OCI-LY7 (cell line): ENCODE data around the gene PTPRE. TPM values are rescaled to one million over a fixed set of nuclear protein-coding genes. Genes with fewer than 3 reads are reported as not detected.

Experiments used
- BruUV-seq: library from RNA; stranded (reverse); fragments of 400-500 nt; replicated peaks from 2 replicates; lab custom pipeline; 2021; lab: Mats Ljungman, UMichigan
- CTCF ChIA-PET: fragments of 300-600 bp; sonication (Branson Sonifier 250); formaldehyde crosslinking; loops from one replicate; lab custom pipeline; 2022; ENCODE audit warnings: antibody characterized with exemption; ENCODE audit not compliant: unreplicated experiment; lab: Charles Lee
- POLR2A ChIA-PET: fragments of 300-600 bp; sonication (Branson Sonifier 250); formaldehyde crosslinking; loops from one replicate; lab custom pipeline; 2022; ENCODE audit warnings: antibody characterized with exemption; lab: Charles Lee
- DNase-seq: peaks from one replicate; pipeline ENCODE4 v3.0.0-alpha.2; 2015; ENCODE audit warnings: low spot score
- H2AFZ ChIP-seq: fragments of 200-600 bp; sonication (generic), shearing (Covaris generic); 2 replicates; pipeline ENCODE4 v1.6.1; 2014; ENCODE audit warnings: mild to moderate bottlenecking, antibody characterized with exemption, low read length, moderate library complexity
- H3K27ac ChIP-seq: fragments of 200-600 bp; sonication (generic); 2 replicates; pipeline ENCODE4 v1.5.1; 2014; ENCODE audit warnings: mixed run types, low read depth, mild to moderate bottlenecking, moderate library complexity, low read length, inconsistent platforms; ENCODE audit not compliant: poor library complexity, severe bottlenecking
- H3K36me3 ChIP-seq: fragments of 200-600 bp; sonication (generic); 2 replicates; pipeline ENCODE4 v1.6.1; 2014; ENCODE audit warnings: mild to moderate bottlenecking, antibody characterized with exemption, low read length, moderate library complexity, mixed read lengths; ENCODE audit not compliant: insufficient read depth
- H3K4me1 ChIP-seq: fragments of 200-600 bp; sonication (generic); 2 replicates; pipeline ENCODE4 v1.5.1; 2014; ENCODE audit warnings: mild to moderate bottlenecking, low read length; ENCODE audit not compliant: insufficient read depth, poor library complexity, severe bottlenecking
- H3K4me2 ChIP-seq: fragments of 200-600 bp; sonication (generic); 2 replicates; pipeline ENCODE4 v1.6.1; 2014; ENCODE audit warnings: mild to moderate bottlenecking, low read length
- H3K4me3 ChIP-seq: fragments of 200-600 bp; sonication (generic); 2 replicates; pipeline ENCODE4 v1.5.1; 2014; ENCODE audit warnings: mild to moderate bottlenecking, low read depth, low read length; ENCODE audit not compliant: poor library complexity, severe bottlenecking
- H3K79me2 ChIP-seq: fragments of 200-600 bp; sonication (generic); 2 replicates; pipeline ENCODE4 v1.6.1; 2016; ENCODE audit warnings: low read depth, mild to moderate bottlenecking, low read length, moderate library complexity, mixed read lengths; ENCODE audit not compliant: insufficient read depth
- H3K9me2 ChIP-seq: fragments of 200-600 bp; sonication (generic); 2 replicates; pipeline ENCODE4 v1.6.1; 2016; ENCODE audit warnings: mild to moderate bottlenecking, low read length, mixed read lengths; ENCODE audit not compliant: insufficient read depth
- H3K9me3 ChIP-seq: fragments of 200-600 bp; sonication (generic); 2 replicates; pipeline ENCODE4 v1.6.1; 2014; ENCODE audit warnings: mild to moderate bottlenecking, mixed run types, low read length, mixed read lengths
- H4K20me1 ChIP-seq: fragments of 200-600 bp; sonication (generic); 2 replicates; pipeline ENCODE4 v1.6.1; 2014; ENCODE audit warnings: mild to moderate bottlenecking, antibody characterized with exemption, low read length, moderate library complexity, mixed read lengths; ENCODE audit not compliant: insufficient read depth
- CTCF ChIP-seq: fragments of 200-600 bp; sonication (generic); conservative IDR thresholded peaks from 2 replicates; pipeline ENCODE4 v1.5.1; 2014; ENCODE audit warnings: mild to moderate bottlenecking, antibody characterized with exemption, low read length, moderate library complexity, mixed read lengths
- EZH2phosphoT487 ChIP-seq: fragments of 200-600 bp; sonication (generic); IDR thresholded peaks from 2 replicates; pipeline ENCODE4 v1.6.1; 2018; ENCODE audit warnings: low read depth, borderline replicate concordance, mild to moderate bottlenecking, mixed run types, antibody characterized with exemption, low read length, moderate library complexity, mixed read lengths
- intact Hi-C: fragments of 100-400 bp; cut with micrococcal nuclease; formaldehyde crosslinking; loops from one replicate; pipeline ENCODE4 v1.10.0; 2022; ENCODE audit not compliant: unreplicated experiment
- total RNA-seq, 2 experiments: library from RNA; depleted of rRNA in 1 of 2; stranded (reverse); fragments of >200 nt in 1 of 2; shearing (Covaris generic) in 1 of 2; gene quantifications; 2 replicates each; pipeline ENCODE4 v1.2.3, GENCODE V29; 2014 to 2022

The PTPRE gene
- total RNA-seq, 2 experiments from 2014 or later, result 6.8 to 8.3 TPM

GRCh38 chr10:127912607-127913367 lies 5.9 kb downstream of the PTPRE start:
- Histone ChIP-seq H3K4me1 (no peaks in the 10 kb centered on the region), H3K27ac (no peak overlapping the region), H3K4me3 (no peak overlapping the region), H3K9me3 (no peaks in the 10 kb centered on the region), H3K9me2 (no peaks in the 10 kb centered on the region), H2AFZ (no peak overlapping the region), H3K4me2 (no peak overlapping the region), H3K79me2 (no peaks in the 10 kb centered on the region), H4K20me1 (no peaks in the 10 kb centered on the region), H3K36me3 (no peaks in the 10 kb centered on the region)
- DNase-seq, result no peak
- no peak for TF ChIP-seq CTCF
- TF ChIP-seq EZH2phosphoT487, result no peak
- intact Hi-C loops, result no loop called here
- POLR2A ChIA-PET, result interaction anchor here (0.6 kb wide), 2 partner anchors 9 to 16 kb away, joined by 3 to 9 read pairs; no protein-coding TSS in a partner anchor
- CTCF ChIA-PET, result no interaction called here
- no TSS peak for BruUV-seq

- H4K20me1 ChIP-seq, result no peaks in the 10 kb centered on the region
- ChIA-PET CTCF (no interaction called here), POLR2A (interaction anchor here (0.6 kb wide), 2 partner anchors 8 to 15 kb away, joined by 3 to 9 read pairs; no protein-coding TSS in a partner anchor)
- H3K4me3 ChIP-seq, result no peak overlapping the region
- intact Hi-C loops, result no loop called here
- H3K79me2 ChIP-seq, result no peaks in the 10 kb centered on the region
- H3K4me1 ChIP-seq, result no peaks in the 10 kb centered on the region
- no peaks in the 10 kb centered on the region for H3K9me3 ChIP-seq
- H2AFZ ChIP-seq, result no peak overlapping the region
- H3K9me2 ChIP-seq, result no peaks in the 10 kb centered on the region
- H3K4me2 ChIP-seq, result no peak overlapping the region
- no peak overlapping the region for H3K27ac ChIP-seq
- no peak for TF ChIP-seq CTCF
- no peak for TF ChIP-seq EZH2phosphoT487
- no TSS peak for BruUV-seq
- no peaks in the 10 kb centered on the region for H3K36me3 ChIP-seq
- no peak for DNase-seq
Measured at GRCh38 chr10:127913368-127913759, 6.5 kb downstream of the PTPRE start.

- no peak overlapping the region for H3K27ac ChIP-seq
- BruUV-seq, result no TSS peak
- H3K79me2 ChIP-seq, result no peaks in the 10 kb centered on the region
- TF ChIP-seq CTCF (no peak), EZH2phosphoT487 (no peak)
- ChIA-PET CTCF (no interaction called here), POLR2A (no interaction called here)
- no peaks in the 10 kb centered on the region for H3K9me2 ChIP-seq
- H3K4me2 ChIP-seq, result no peak overlapping the region
- no peaks in the 10 kb centered on the region for H3K36me3 ChIP-seq
- H3K4me3 ChIP-seq, result no peak overlapping the region
- H3K9me3 ChIP-seq, result no peaks in the 10 kb centered on the region
- no peak overlapping the region for H2AFZ ChIP-seq
- no peaks in the 10 kb centered on the region for H4K20me1 ChIP-seq
- H3K4me1 ChIP-seq, result no peaks in the 10 kb centered on the region
- DNase-seq, result no peak
- intact Hi-C loops, result no loop called here
Measured at GRCh38 chr10:127915324-127915723, 8.4 kb downstream of the PTPRE start.
